Neural progenitor cell (in vitro differentiated cells): ENCODE results near the gene SMNDC1. TPM values are rescaled to one million over a fixed set of nuclear protein-coding genes. Genes with fewer than 3 reads are reported as not detected.

Experiments
- DNase-seq: peaks from one replicate; pipeline ENCODE4 v3.0.0-alpha.2; 2016; ENCODE audit warnings: low spot score
- H2AFZ ChIP-seq: fragments of 200-600 bp; sonication (generic); replicated peaks from 2 replicates; pipeline ENCODE4 v1.6.1; 2016; ENCODE audit warnings: antibody characterized with exemption
- H3F3A ChIP-seq: fragments of 200-600 bp; sonication (generic); 2 replicates; pipeline ENCODE4 v1.6.1; 2016; ENCODE audit warnings: antibody characterized with exemption, low read depth
- H3K27ac ChIP-seq: fragments of 200-600 bp; sonication (generic); 2 replicates; pipeline ENCODE4 v1.5.1; 2016; ENCODE audit warnings: mild to moderate bottlenecking
- H3K27me3 ChIP-seq: fragments of 200-600 bp; sonication (generic); 2 replicates; pipeline ENCODE4 v1.6.1; 2016; ENCODE audit warnings: mild to moderate bottlenecking, moderate library complexity
- H3K36me3 ChIP-seq: fragments of 200-600 bp; sonication (generic); 2 replicates; pipeline ENCODE4 v1.5.1; 2016
- H3K4me1 ChIP-seq: fragments of 200-600 bp; sonication (generic); 2 replicates; pipeline ENCODE4 v1.6.1; 2016; ENCODE audit warnings: mixed run types
- H3K4me2 ChIP-seq: fragments of 200-600 bp; sonication (generic); 2 replicates; pipeline ENCODE4 v1.6.1; 2016
- H3K4me3 ChIP-seq: fragments of 200-600 bp; sonication (generic); 2 replicates; pipeline ENCODE4 v1.5.1; 2016
- H3K79me2 ChIP-seq: fragments of 200-600 bp; sonication (generic); 2 replicates; pipeline ENCODE4 v1.6.1; 2016; ENCODE audit warnings: low read depth
- H3K9ac ChIP-seq: fragments of 200-600 bp; sonication (generic); 2 replicates; pipeline ENCODE4 v1.6.1; 2016
- H3K9me3 ChIP-seq: fragments of 200-600 bp; sonication (generic); 2 replicates; pipeline ENCODE4 v1.5.1; 2016; ENCODE audit warnings: low read depth
- H4K20me1 ChIP-seq: fragments of 200-600 bp; sonication (generic); 2 replicates; pipeline ENCODE4 v1.6.1; 2016; ENCODE audit warnings: low read depth
- H3K27ac Mint-ChIP-seq: 3 replicates; pipeline ENCODE4 v1.8.0; 2021; ENCODE audit warnings: mixed read lengths
- H3K27me3 Mint-ChIP-seq: 2 replicates; pipeline ENCODE4 v1.8.0; 2022; ENCODE audit warnings: low read depth, mild to moderate bottlenecking, inconsistent platforms, moderate library complexity, mixed read lengths; ENCODE audit not compliant: insufficient read depth
- H3K36me3 Mint-ChIP-seq: 3 replicates; pipeline ENCODE4 v1.8.0; 2021; ENCODE audit warnings: mixed read lengths
- H3K4me1 Mint-ChIP-seq: 3 replicates; pipeline ENCODE4 v1.8.0; 2021; ENCODE audit warnings: mixed read lengths
- H3K4me3 Mint-ChIP-seq: 3 replicates; pipeline ENCODE4 v1.8.0; 2021; ENCODE audit warnings: mild to moderate bottlenecking, moderate library complexity, mixed read lengths
- H3K9me3 Mint-ChIP-seq: 3 replicates; pipeline ENCODE4 v1.8.0; 2020; ENCODE audit warnings: mixed read lengths
- EZH2 ChIP-seq: fragments of 200-600 bp; sonication (generic); IDR thresholded peaks from 2 replicates; pipeline ENCODE4 v1.6.1; 2017; ENCODE audit warnings: antibody characterized with exemption, mild to moderate bottlenecking, moderate library complexity
- EZH2phosphoT487 ChIP-seq: fragments of 200-600 bp; sonication (generic); IDR thresholded peaks from 2 replicates; pipeline ENCODE4 v1.6.1; 2017; ENCODE audit warnings: antibody characterized with exemption
- total RNA-seq: library from RNA; depleted of rRNA; stranded (reverse); fragments of >200 nt; gene quantifications from 2 replicates; pipeline ENCODE4 v1.2.3, GENCODE V29; 2015; ENCODE audit warnings: low replicate concordance
- TF ChIP-seq, protein P1 (sequence below): fragments of 200-600 bp; sonication (generic); IDR thresholded peaks from 2 replicates; pipeline ENCODE4 v1.5.1; 2017; ENCODE audit warnings: antibody characterized with exemption, mild to moderate bottlenecking

SMNDC1 gene
- total RNA-seq, 1 donor from 2014 or later = 18.1 TPM

DNA sequence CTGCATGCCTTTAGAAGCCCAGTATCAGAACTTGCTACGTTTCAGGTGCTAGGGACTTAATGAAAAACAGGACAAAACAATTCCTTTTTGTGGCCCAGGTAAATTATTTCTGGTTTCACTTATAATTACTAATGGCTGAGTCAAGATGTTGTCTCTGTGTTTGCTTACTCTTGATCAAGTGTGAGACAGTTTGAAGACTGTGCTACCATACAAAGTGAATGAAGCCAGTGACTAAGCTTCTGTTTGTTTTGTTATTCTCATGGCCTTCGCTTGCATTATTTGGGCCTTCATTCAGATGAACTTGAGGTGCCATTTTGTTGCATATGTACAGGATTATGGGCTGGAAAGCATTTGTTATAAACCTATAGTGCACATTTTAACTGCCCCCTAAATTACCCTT lies 17.9 kb downstream of the SMNDC1 start:
- Histone ChIP-seq H3K79me2 (no peaks in the 10 kb centered on the region), H3K9ac (no peak overlapping the region), H2AFZ (no peak overlapping the region), H3F3A (peaks cover 34% of the 10 kb centered on the region), H3K27me3 (no peaks in the 10 kb centered on the region), H4K20me1 (peaks cover 2% of the 10 kb centered on the region), H3K36me3 (no peaks in the 10 kb centered on the region), H3K4me1 (no peaks in the 10 kb centered on the region), H3K4me3 (no peak overlapping the region), H3K4me2 (no peak overlapping the region), H3K27ac (no peak overlapping the region), H3K9me3 (no peaks in the 10 kb centered on the region)
- no peak for DNase-seq
- peaks cover 20% of the 10 kb centered on the region for H3K4me1 Mint-ChIP-seq
- no peak overlapping the region for H3K4me3 Mint-ChIP-seq
- no peaks in the 10 kb centered on the region for H3K9me3 Mint-ChIP-seq
- peaks cover 4% of the 10 kb centered on the region for H3K27me3 Mint-ChIP-seq
- no peak overlapping the region for H3K27ac Mint-ChIP-seq
- H3K36me3 Mint-ChIP-seq = peaks cover 9% of the 10 kb centered on the region
- TF ChIP-seq EZH2phosphoT487 (no peak), EZH2 (no peak)
- TF ChIP-seq, protein P1, sequence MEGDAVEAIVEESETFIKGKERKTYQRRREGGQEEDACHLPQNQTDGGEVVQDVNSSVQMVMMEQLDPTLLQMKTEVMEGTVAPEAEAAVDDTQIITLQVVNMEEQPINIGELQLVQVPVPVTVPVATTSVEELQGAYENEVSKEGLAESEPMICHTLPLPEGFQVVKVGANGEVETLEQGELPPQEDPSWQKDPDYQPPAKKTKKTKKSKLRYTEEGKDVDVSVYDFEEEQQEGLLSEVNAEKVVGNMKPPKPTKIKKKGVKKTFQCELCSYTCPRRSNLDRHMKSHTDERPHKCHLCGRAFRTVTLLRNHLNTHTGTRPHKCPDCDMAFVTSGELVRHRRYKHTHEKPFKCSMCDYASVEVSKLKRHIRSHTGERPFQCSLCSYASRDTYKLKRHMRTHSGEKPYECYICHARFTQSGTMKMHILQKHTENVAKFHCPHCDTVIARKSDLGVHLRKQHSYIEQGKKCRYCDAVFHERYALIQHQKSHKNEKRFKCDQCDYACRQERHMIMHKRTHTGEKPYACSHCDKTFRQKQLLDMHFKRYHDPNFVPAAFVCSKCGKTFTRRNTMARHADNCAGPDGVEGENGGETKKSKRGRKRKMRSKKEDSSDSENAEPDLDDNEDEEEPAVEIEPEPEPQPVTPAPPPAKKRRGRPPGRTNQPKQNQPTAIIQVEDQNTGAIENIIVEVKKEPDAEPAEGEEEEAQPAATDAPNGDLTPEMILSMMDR = no peak

DNA sequence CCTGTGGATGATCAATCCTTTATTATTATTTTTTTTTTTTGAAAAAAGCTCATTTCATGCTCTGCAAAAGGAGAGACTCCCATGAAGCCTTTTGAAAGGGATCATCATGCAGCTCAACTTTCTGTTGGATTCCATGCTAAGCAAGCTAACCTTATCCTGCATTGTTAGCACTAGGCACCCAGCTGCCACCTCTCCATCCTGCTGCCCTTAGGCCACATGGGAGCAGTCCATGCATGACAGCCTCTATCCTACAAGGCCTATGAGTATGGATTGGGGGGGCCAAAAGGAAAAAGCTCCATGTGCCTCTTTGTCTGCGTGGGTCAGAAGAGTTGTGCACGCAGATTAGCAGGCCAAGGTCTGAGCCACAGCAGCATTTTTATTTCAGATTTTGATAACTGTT lies 19.2 kb downstream of the SMNDC1 start:
- DNase-seq = no peak

DNA sequence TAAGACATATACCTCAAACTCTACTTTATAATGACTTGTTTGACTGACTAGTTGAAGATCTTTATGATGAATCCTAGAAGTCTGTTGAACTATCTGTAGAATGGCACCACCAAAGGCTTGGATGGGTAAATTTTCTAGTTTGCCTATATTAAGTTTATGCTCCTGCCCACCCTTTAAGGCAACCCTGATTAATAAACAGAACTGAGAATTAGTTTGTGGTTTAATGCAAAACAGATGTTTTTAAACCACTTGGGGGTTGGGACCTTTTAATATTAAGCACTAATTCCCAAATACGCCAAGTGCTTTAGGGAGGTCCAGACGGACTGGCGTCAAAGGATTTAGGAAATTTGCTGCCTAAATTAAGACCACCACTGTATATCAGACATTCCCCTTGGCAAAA lies 20.5 kb downstream of the SMNDC1 start:
- H3K4me2 ChIP-seq = no peak overlapping the region
- no peaks in the 10 kb centered on the region for H3K9me3 ChIP-seq
- H3K36me3 ChIP-seq = peaks cover 4% of the 10 kb centered on the region
- no peaks in the 10 kb centered on the region for H3K27me3 ChIP-seq
- no peak overlapping the region for H3K27ac ChIP-seq
- Mint-ChIP-seq H3K4me1 (peaks cover 22% of the 10 kb centered on the region), H3K27me3 (peaks cover 4% of the 10 kb centered on the region), H3K4me3 (no peak overlapping the region), H3K36me3 (peaks cover 8% of the 10 kb centered on the region), H3K9me3 (no peaks in the 10 kb centered on the region), H3K27ac (no peak overlapping the region)
- H3K4me1 ChIP-seq = no peaks in the 10 kb centered on the region
- no peak for DNase-seq
- no peak overlapping the region for H2AFZ ChIP-seq
- peaks cover 19% of the 10 kb centered on the region for H3F3A ChIP-seq
- no peak overlapping the region for H3K4me3 ChIP-seq
- TF ChIP-seq EZH2 = no peak
- no peak for TF ChIP-seq EZH2phosphoT487
- TF ChIP-seq, protein P1 = no peak
- H3K9ac ChIP-seq = no peak overlapping the region
- no peaks in the 10 kb centered on the region for H3K79me2 ChIP-seq
- peaks cover 5% of the 10 kb centered on the region for H4K20me1 ChIP-seq

More for the DNA sequence above, 19.2 kb downstream of the SMNDC1 start:
- H3K4me3 Mint-ChIP-seq = no peak overlapping the region
- Histone ChIP-seq H3K4me1 (no peaks in the 10 kb centered on the region), H3K27ac (no peak overlapping the region), H3K36me3 (peaks cover 4% of the 10 kb centered on the region), H3K9me3 (no peaks in the 10 kb centered on the region), H3K27me3 (no peaks in the 10 kb centered on the region), H2AFZ (no peak overlapping the region), H3K4me3 (no peak overlapping the region), H3F3A (peaks cover 31% of the 10 kb centered on the region), H3K9ac (no peak overlapping the region), H4K20me1 (peaks cover 5% of the 10 kb centered on the region), H3K4me2 (no peak overlapping the region), H3K79me2 (no peaks in the 10 kb centered on the region)
- TF ChIP-seq EZH2phosphoT487 (no peak), EZH2 (no peak)
- TF ChIP-seq, protein P1 = no peak
- no peak overlapping the region for H3K27ac Mint-ChIP-seq
- peaks cover 20% of the 10 kb centered on the region for H3K4me1 Mint-ChIP-seq
- peaks cover 11% of the 10 kb centered on the region for H3K36me3 Mint-ChIP-seq
- no peaks in the 10 kb centered on the region for H3K9me3 Mint-ChIP-seq
- H3K27me3 Mint-ChIP-seq = peaks cover 4% of the 10 kb centered on the region
